ENCODE measurements around the gene GID8. TPM values are rescaled to one million over a fixed set of nuclear protein-coding genes. Genes with fewer than 3 reads are reported as not detected.

The GID8 gene
- total RNA-seq, 1 experiment from 2014 or later: 37.2 TPM

- no peaks in the 10 kb centered on the region for H3K79me2 ChIP-seq (ENCODE audit: low read length)
- ChIA-PET POLR2A (ENCODE audit: unreplicated experiment) (no interaction called here), CTCF (interaction anchor here (1.8 kb wide), 1 partner anchor 33 kb away, joined by 6 read pairs; no protein-coding TSS in a partner anchor)
- ATAC-seq (no peak), DNase-seq (no peak)
- H3F3A ChIP-seq (ENCODE audit: low read length, unreplicated experiment): no peaks in the 10 kb centered on the region
- H2AFZ ChIP-seq (ENCODE audit: low read length): no peak overlapping the region
- H3K9me3 ChIP-seq (ENCODE audit: low read length): no peaks in the 10 kb centered on the region
- H3K4me3 ChIP-seq (ENCODE audit: low read length): no peak overlapping the region
- no peaks in the 10 kb centered on the region for H3K36me3 ChIP-seq (ENCODE audit: low read depth, low read length)
- no peak overlapping the region for H3K27ac ChIP-seq (ENCODE audit: low read length)
- H3K27me3 ChIP-seq (ENCODE audit: low read length): peaks cover 63% of the 10 kb centered on the region
- no peaks in the 10 kb centered on the region for H3K9me2 ChIP-seq (replicated peaks; ENCODE audit: low read length)
- no peak overlapping the region for H3K4me2 ChIP-seq (ENCODE audit: low read length)
- no peak overlapping the region for H3K9ac ChIP-seq (ENCODE audit: low read length)
- TF ChIP-seq EZH2 (IDR thresholded peaks at IDR 0.05; ENCODE audit: low read length, unreplicated experiment): no peak
- no peak for TF ChIP-seq CTCF (conservative IDR thresholded peaks at IDR 0.05; ENCODE audit: low read depth, low read length)
- no peak for TF ChIP-seq EZH2phosphoT487 (IDR thresholded peaks at IDR 0.05; ENCODE audit: borderline replicate concordance, low read length)
- H4K20me1 ChIP-seq (ENCODE audit: low read length): no peaks in the 10 kb centered on the region
- BruUV-seq (replicated peaks): no TSS peak
- intact Hi-C loops (cut with micrococcal nuclease): no loop called here
- peaks cover 5% of the 10 kb centered on the region; the same call in 1 of the 2 replicates for H3K4me1 ChIP-seq (ENCODE audit: insufficient read depth, low read length)
Observed at GRCh38 chr20:62975812-62976508, 38.0 kb downstream of the GID8 start.

GRCh38 chr20:62976886-62977285 lies 38.9 kb downstream of the GID8 start:
- CTCF ChIA-PET: no interaction called here
- H3K27ac ChIP-seq (ENCODE audit: low read length): no peak overlapping the region
- intact Hi-C loops (cut with micrococcal nuclease): no loop called here

More at GRCh38 chr20:62976886-62977285, 38.9 kb downstream of the GID8 start:
- Histone ChIP-seq H3K4me3 (ENCODE audit: low read length) (no peak overlapping the region), H3K9me2 (replicated peaks; ENCODE audit: low read length) (no peaks in the 10 kb centered on the region), H3K4me1 (ENCODE audit: insufficient read depth, low read length) (peaks cover 5% of the 10 kb centered on the region; the same call in 1 of the 2 replicates), H3F3A (ENCODE audit: low read length, unreplicated experiment) (no peaks in the 10 kb centered on the region), H3K36me3 (ENCODE audit: low read depth, low read length) (no peaks in the 10 kb centered on the region), H2AFZ (ENCODE audit: low read length) (no peak overlapping the region), H3K9ac (ENCODE audit: low read length) (no peak overlapping the region), H3K4me2 (ENCODE audit: low read length) (no peak overlapping the region), H3K27me3 (ENCODE audit: low read length) (peaks cover 64% of the 10 kb centered on the region), H3K9me3 (ENCODE audit: low read length) (no peaks in the 10 kb centered on the region), H4K20me1 (ENCODE audit: low read length) (no peaks in the 10 kb centered on the region), H3K79me2 (ENCODE audit: low read length) (no peaks in the 10 kb centered on the region)
- no TSS peak for BruUV-seq (replicated peaks)
- no peak for ATAC-seq
- no peak for DNase-seq
- POLR2A ChIA-PET (ENCODE audit: unreplicated experiment): no interaction called here
- TF ChIP-seq EZH2 (IDR thresholded peaks at IDR 0.05; ENCODE audit: low read length, unreplicated experiment) (no peak), CTCF (conservative IDR thresholded peaks at IDR 0.05; ENCODE audit: low read depth, low read length) (no peak), EZH2phosphoT487 (IDR thresholded peaks at IDR 0.05; ENCODE audit: borderline replicate concordance, low read length) (no peak)
